OCI-LY7 (cell line): Measurements from ENCODE around the gene ASB7.

Experiments
- CTCF ChIP-seq: fragments of 200-600 bp; sonication (generic); conservative IDR thresholded peaks from 2 replicates; pipeline ENCODE4 v1.5.1; 2014; ENCODE audit warnings: mild to moderate bottlenecking, antibody characterized with exemption, low read length, moderate library complexity, mixed read lengths
- EZH2phosphoT487 ChIP-seq: fragments of 200-600 bp; sonication (generic); IDR thresholded peaks from 2 replicates; pipeline ENCODE4 v1.6.1; 2018; ENCODE audit warnings: low read depth, borderline replicate concordance, mild to moderate bottlenecking, mixed run types, antibody characterized with exemption, low read length, moderate library complexity, mixed read lengths

- no peak for TF ChIP-seq CTCF
- no peak for TF ChIP-seq EZH2phosphoT487
Observed at GRCh38 chr15:100592898-100593297, 9.5 kb upstream of the ASB7 start.
